ENCODE measurements around the gene IL17RE.

IL17RE gene

GRCh38 chr3:9955067-9955502 is 52.4 kb downstream of the IL17RE start:
- DNase-seq (ENCODE audit: low spot score), result no peak

- no peak for DNase-seq (ENCODE audit: low spot score)
Observed at GRCh38 chr3:9955611-9956352, 53.1 kb downstream of the IL17RE start.

- no peak for DNase-seq (ENCODE audit: low spot score)
Observed at GRCh38 chr3:9957214-9957613, 54.6 kb downstream of the IL17RE start.

GRCh38 chr3:9965200-9965875 is 62.7 kb downstream of the IL17RE start:
- no peak for DNase-seq (ENCODE audit: low spot score)

Measured in hematopoietic multipotent progenitor cell treated with erythropoietin and hydrocortisone succinate and interleukin-3 and kit ligand, for 15 days (in vitro differentiated cells).